K562 (cell line): ENCODE results near the gene CCDC60. TPM values are rescaled to one million over a fixed set of nuclear protein-coding genes. Genes with fewer than 3 reads are reported as not detected.

Experiments
- ATAC-seq: fragments of 200-7000 bp; cut with Tn5 transposase; 3 replicates; pipeline ENCODE4 v1.9.1; 2020; ENCODE audit warnings: moderate library complexity
- BruUV-seq: library from RNA; stranded (reverse); fragments of 400-500 nt; replicated peaks from 2 replicates; lab custom pipeline; 2021; lab: Mats Ljungman, UMichigan
- CTCF ChIA-PET: fragments of 300-600 bp; formaldehyde crosslinking; extraction: SDS; loops from one replicate; lab custom pipeline; 2021; ENCODE audit warnings: low intra/inter-chr PET ratio; lab: Yijun Ruan, JAX
- POLR2A ChIA-PET: fragments of 300-600, 350-650 bp; sonication (Branson Sonifier 250); formaldehyde crosslinking; extraction: SDS; loops from one replicate; lab custom pipeline; 2021; ENCODE audit warnings: antibody characterized with exemption, inconsistent platforms; lab: Yijun Ruan, JAX
- DNase-seq, 4 experiments: peaks; one replicate each; pipeline versions ENCODE4 v3.0.0 to v3.0.0-alpha.2; 2011 to 2018; ENCODE audit warnings: low spot score in 3 of 4, mixed read lengths in 3 of 4; ENCODE audit errors: extremely low read depth in 1 of 4
- FAIRE-seq: peaks from 2 replicates; lab custom pipeline; 2011; peaks lifted over from hg19 to GRCh38; lab: Jason Lieb, UNC
- H2AFZ ChIP-seq: 2 replicates; pipeline ENCODE4 v1.6.0; 2011; ENCODE audit warnings: low read depth, low read length, control low read depth, inconsistent platforms
- H3K27ac ChIP-seq: fragments of 200-600 bp; 3 replicates; pipeline ENCODE4 v1.8.0; 2011; ENCODE audit warnings: low read depth, mild to moderate bottlenecking, control low read depth, inconsistent platforms, low read length, moderate library complexity, mixed read lengths; ENCODE audit errors: extremely low read depth
- H3K27me3 ChIP-seq, 2 experiments: fragments of 300-600 bp in 1 of 2; 2 replicates in 1 of 2; 3 replicates in 1 of 2; pipeline versions ENCODE4 v1.6.0 to v1.8.0; 2011; ENCODE audit warnings: inconsistent platforms in 2 of 2, low read length in 2 of 2, mild to moderate bottlenecking in 1 of 2, mixed read lengths in 1 of 2, moderate library complexity in 1 of 2; ENCODE audit not compliant: control insufficient read depth in 2 of 2, insufficient read depth in 2 of 2
- H3K36me3 ChIP-seq: fragments of 300-600 bp; 3 replicates; pipeline ENCODE4 v1.8.0; 2011; ENCODE audit warnings: mild to moderate bottlenecking, low read length, inconsistent platforms; ENCODE audit not compliant: control insufficient read depth, insufficient read depth
- H3K4me1 ChIP-seq, 2 experiments: fragments of 200-600 bp in 1 of 2; replicated peaks in 1 of 2; 2 replicates in 1 of 2; 3 replicates in 1 of 2; pipeline versions ENCODE4 v1.5.1 to v1.8.0; 2011; ENCODE audit warnings: inconsistent platforms in 2 of 2, low read length in 2 of 2, mild to moderate bottlenecking in 1 of 2, mixed read lengths in 1 of 2, moderate library complexity in 1 of 2; ENCODE audit not compliant: control insufficient read depth in 2 of 2, insufficient read depth in 2 of 2
- H3K4me2 ChIP-seq: 2 replicates; pipeline ENCODE4 v1.6.1; 2011; ENCODE audit warnings: low read length, control low read depth, inconsistent platforms, mixed read lengths; ENCODE audit not compliant: insufficient read depth
- H3K4me3 ChIP-seq: fragments of 200-600 bp; sonication (generic), shearing (Covaris generic); 2 replicates; pipeline ENCODE4 v1.5.1; 2016; ENCODE audit warnings: control low read depth, inconsistent platforms
- H3K79me2 ChIP-seq: fragments of 200-600 bp; 3 replicates; pipeline ENCODE4 v1.8.0; 2011; ENCODE audit warnings: low read length, inconsistent platforms; ENCODE audit not compliant: control insufficient read depth, insufficient read depth
- H3K9ac ChIP-seq, 2 experiments: 2 replicates each; pipeline versions ENCODE4 v1.6.0 to v1.6.1; 2011; ENCODE audit warnings: low read depth in 2 of 2, low read length in 2 of 2, control low read depth in 1 of 2, inconsistent platforms in 1 of 2, mild to moderate bottlenecking in 1 of 2, mixed read lengths in 1 of 2; ENCODE audit not compliant: insufficient read depth in 1 of 2
- H3K9me1 ChIP-seq: one replicate; pipeline ENCODE4 v1.6.0; 2011; ENCODE audit warnings: inconsistent platforms, mild to moderate bottlenecking, low read length, moderate library complexity; ENCODE audit not compliant: control insufficient read depth, insufficient read depth
- H3K9me3 ChIP-seq: replicated peaks from 2 replicates; pipeline ENCODE4 v1.5.1; 2011; ENCODE audit warnings: low read depth, low read length, inconsistent platforms; ENCODE audit not compliant: control insufficient read depth, insufficient read depth
- H4K20me1 ChIP-seq: replicated peaks from 2 replicates; pipeline ENCODE4 v1.6.1; 2011; ENCODE audit warnings: low read length, inconsistent platforms, mixed read lengths; ENCODE audit not compliant: control insufficient read depth, insufficient read depth
- CBFA2T2 ChIP-seq: fragments of 450-650 bp; conservative IDR thresholded peaks from 2 replicates; pipeline ENCODE4 v1.6.1; 2017; ENCODE audit warnings: mild to moderate bottlenecking
- FOS ChIP-seq: IDR thresholded peaks from 3 replicates; pipeline ENCODE4 v1.6.1; 2011; ENCODE audit not compliant: insufficient read length; ENCODE audit errors: extremely low read depth
- ILK ChIP-seq: fragments of 450-650 bp; IDR thresholded peaks from 2 replicates; pipeline ENCODE4 v1.6.1; 2016; ENCODE audit warnings: missing genetic modification characterization, low read depth, mild to moderate bottlenecking, missing compliant biosample characterization, moderate library complexity, borderline replicate concordance
- KAT8 ChIP-seq: fragments of 450-650 bp; IDR thresholded peaks from 2 replicates; pipeline ENCODE4 v1.6.1; 2016; ENCODE audit warnings: low read depth, mild to moderate bottlenecking
- MYBL2 ChIP-seq, 2 experiments: fragments of 450-650 bp in 1 of 2; sonication (generic) in 1 of 2; formaldehyde crosslinking in 1 of 2; IDR thresholded peaks; 2 replicates each; pipeline versions ENCODE4 v1.6.1 to v1.8.1; 2017 to 2022; ENCODE audit warnings: borderline replicate concordance in 1 of 2, inconsistent platforms in 1 of 2, low read depth in 1 of 2, mild to moderate bottlenecking in 1 of 2, missing genetic modification reagents in 1 of 2, moderate library complexity in 1 of 2
- ZNF184 ChIP-seq: sonication (generic); formaldehyde crosslinking; IDR thresholded peaks from 2 replicates; pipeline ENCODE4 v1.5.0; 2020; ENCODE audit warnings: missing genetic modification reagents
- ZNF263 ChIP-seq: sonication (generic); formaldehyde crosslinking; IDR thresholded peaks from 2 replicates; pipeline ENCODE4 v1.8.0; 2022; ENCODE audit warnings: mild to moderate bottlenecking, missing genetic modification reagents, borderline replicate concordance
- ZNF717 ChIP-seq: fragments of 250-450 bp; sonication (Bioruptor Pico); IDR thresholded peaks from 2 replicates; pipeline ENCODE4 v1.5.0; 2021
- WGBS: fragments of 100-300 bp; shearing (Covaris generic); methylation state at CpG from one replicate; pipeline ENCODE4 v1.1.6; 2016; ENCODE audit warnings: low coverage, mixed read lengths; ENCODE audit not compliant: insufficient coverage; ENCODE audit errors: missing lambda C conversion rate; 5-methylcytosine and 5-hydroxymethylcytosine counted together
- in situ Hi-C: fragments of 300-500 bp; cut with MboI; formaldehyde crosslinking; loops from 4 replicates; pipeline ENCODE4 v1.15.0; 2018; ENCODE audit warnings: inconsistent platforms, mixed read lengths
- intact Hi-C: fragments of 100-400 bp; cut with micrococcal nuclease; formaldehyde crosslinking; loops from 2 replicates; pipeline ENCODE4 v1.14.2; 2022
- polyA plus RNA-seq, 8 experiments: library from polyadenylated mRNA; depleted of rRNA in 4 of 8; stranded (reverse) in 5 of 8; unstranded in 3 of 8; fragments of >200 nt; fragmentation: Nextera tagmentation in 2 of 8; fragmentation: Illumina TruSeq in 1 of 8; extraction: Ambion mirVana in 2 of 8; extraction: Trizol in 1 of 8; gene quantifications; 2 replicates each; pipeline versions ENCODE4 v1.2.1 to v1.2.3, GENCODE V29; 2011 to 2014; ENCODE audit warnings: inconsistent platforms in 1 of 8, missing spikeins in 1 of 8
- total RNA-seq, 7 experiments: library from RNA; depleted of rRNA in 6 of 7; stranded (reverse); fragments of >200 nt in 6 of 7; fragmentation: Illumina TruSeq in 2 of 7; extraction: Trizol in 2 of 7; gene quantifications; 2 replicates each; pipeline versions ENCODE4 v1.2.1 to v1.2.3, GENCODE V29; 2011 to 2021; ENCODE audit warnings: low replicate concordance in 1 of 7
- TF ChIP-seq, protein P1 (sequence below): fragments of 250-450 bp; sonication (Bioruptor Pico); IDR thresholded peaks from 2 replicates; pipeline ENCODE4 v1.8.0; 2022; ENCODE audit warnings: moderate library complexity, mild to moderate bottlenecking, inconsistent platforms
- TF ChIP-seq, protein P2 (sequence below): fragments of 250-450 bp; sonication (Bioruptor Pico); IDR thresholded peaks from 2 replicates; pipeline ENCODE4 v1.8.0; 2021; ENCODE audit warnings: mild to moderate bottlenecking, moderate library complexity
- TF ChIP-seq, protein P3 (sequence below): IDR thresholded peaks from 2 replicates; pipeline ENCODE4 v1.6.1; 2016; ENCODE audit warnings: missing genetic modification characterization, missing compliant biosample characterization
- TF ChIP-seq, protein P4 (sequence below): fragments of 250-450 bp; sonication (Bioruptor Pico); IDR thresholded peaks from 2 replicates; pipeline ENCODE4 v1.8.0; 2021; ENCODE audit warnings: borderline replicate concordance, mild to moderate bottlenecking, moderate library complexity; ENCODE audit not compliant: poor library complexity, severe bottlenecking
- TF ChIP-seq, protein P5 (sequence below): IDR thresholded peaks from 2 replicates; pipeline ENCODE4 v1.6.1; 2011; ENCODE audit warnings: borderline replicate concordance, low read depth, mild to moderate bottlenecking, moderate library complexity, low read length; ENCODE audit not compliant: insufficient read depth, poor library complexity, severe bottlenecking

CCDC60 gene
- total and polyA plus RNA-seq, 9 of the 15 experiments (the other 6 are each of a cell fraction or from before 2014, with no cell fraction given): not detected

DNA sequence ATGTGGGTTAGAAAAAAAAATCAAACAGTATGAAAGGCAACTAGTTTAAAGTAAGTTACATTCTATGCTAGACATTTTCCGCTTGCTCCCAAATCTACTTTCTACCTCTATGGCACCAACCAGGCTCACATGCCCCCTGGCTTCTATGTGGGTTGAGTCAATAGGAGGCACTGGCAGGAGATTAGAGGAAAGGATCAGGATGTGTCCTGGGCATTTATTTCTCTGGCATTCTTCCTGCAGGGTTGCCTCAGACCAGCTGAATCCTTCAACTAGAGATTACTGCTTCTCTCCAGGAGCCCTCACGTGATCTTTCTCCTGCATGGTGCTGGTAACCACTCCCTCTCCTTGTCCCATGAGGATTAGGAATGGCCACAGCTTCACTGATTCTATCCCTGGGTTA, 14.9 kb upstream of the CCDC60 start (continued):
- TF ChIP-seq, protein P1, sequence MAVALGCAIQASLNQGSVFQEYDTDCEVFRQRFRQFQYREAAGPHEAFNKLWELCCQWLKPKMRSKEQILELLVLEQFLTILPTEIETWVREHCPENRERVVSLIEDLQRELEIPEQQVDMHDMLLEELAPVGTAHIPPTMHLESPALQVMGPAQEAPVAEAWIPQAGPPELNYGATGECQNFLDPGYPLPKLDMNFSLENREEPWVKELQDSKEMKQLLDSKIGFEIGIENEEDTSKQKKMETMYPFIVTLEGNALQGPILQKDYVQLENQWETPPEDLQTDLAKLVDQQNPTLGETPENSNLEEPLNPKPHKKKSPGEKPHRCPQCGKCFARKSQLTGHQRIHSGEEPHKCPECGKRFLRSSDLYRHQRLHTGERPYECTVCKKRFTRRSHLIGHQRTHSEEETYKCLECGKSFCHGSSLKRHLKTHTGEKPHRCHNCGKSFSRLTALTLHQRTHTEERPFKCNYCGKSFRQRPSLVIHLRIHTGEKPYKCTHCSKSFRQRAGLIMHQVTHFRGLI (CRISPR knock-in tag): no peak
- TF ChIP-seq, all 486 proteins: peak for 0

DNA sequence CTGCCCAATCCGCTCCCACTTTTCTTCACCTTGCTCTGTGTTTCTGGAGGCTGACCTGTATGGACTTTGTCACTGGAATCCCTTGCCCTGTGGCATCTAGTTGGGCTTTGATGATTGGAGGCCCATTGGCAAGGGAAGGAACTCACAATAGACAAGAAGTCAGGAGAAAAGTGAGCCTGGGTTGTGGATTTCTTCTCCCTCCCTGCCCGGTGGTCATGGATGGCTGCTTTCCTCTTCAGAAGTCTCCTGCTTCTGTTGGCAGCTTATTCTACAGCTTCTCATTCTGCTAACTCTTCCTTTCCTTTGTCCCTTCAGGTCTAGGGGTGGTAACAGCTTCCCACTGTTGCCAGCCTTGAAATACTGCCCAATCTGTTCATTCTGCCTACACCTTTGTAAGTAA, 13.9 kb upstream of the CCDC60 start:
- in situ Hi-C loops: no loop called here
- WGBS: 0% methylated on average over 2 of the region's 2 CpGs
- DNase-seq: no peak
- Histone ChIP-seq H3K9me3 (no peaks in the 10 kb centered on the region), H3K9ac (no peak overlapping the region), H4K20me1 (no peaks in the 10 kb centered on the region), H3K36me3 (no peaks in the 10 kb centered on the region), H2AFZ (no peak overlapping the region), H3K9me1 (no peaks in the 10 kb centered on the region), H3K4me2 (no peak overlapping the region), H3K79me2 (no peaks in the 10 kb centered on the region), H3K4me3 (no peak overlapping the region), H3K27me3 (no peaks in the 10 kb centered on the region), H3K4me1 (no peaks in the 10 kb centered on the region), H3K27ac (no peak overlapping the region)
- no TSS peak for BruUV-seq
- intact Hi-C loops: no loop called here
- ChIA-PET CTCF (no interaction called here), POLR2A (no interaction called here)
- ATAC-seq: no peak
- no peak for FAIRE-seq
- TF ChIP-seq, protein P2, sequence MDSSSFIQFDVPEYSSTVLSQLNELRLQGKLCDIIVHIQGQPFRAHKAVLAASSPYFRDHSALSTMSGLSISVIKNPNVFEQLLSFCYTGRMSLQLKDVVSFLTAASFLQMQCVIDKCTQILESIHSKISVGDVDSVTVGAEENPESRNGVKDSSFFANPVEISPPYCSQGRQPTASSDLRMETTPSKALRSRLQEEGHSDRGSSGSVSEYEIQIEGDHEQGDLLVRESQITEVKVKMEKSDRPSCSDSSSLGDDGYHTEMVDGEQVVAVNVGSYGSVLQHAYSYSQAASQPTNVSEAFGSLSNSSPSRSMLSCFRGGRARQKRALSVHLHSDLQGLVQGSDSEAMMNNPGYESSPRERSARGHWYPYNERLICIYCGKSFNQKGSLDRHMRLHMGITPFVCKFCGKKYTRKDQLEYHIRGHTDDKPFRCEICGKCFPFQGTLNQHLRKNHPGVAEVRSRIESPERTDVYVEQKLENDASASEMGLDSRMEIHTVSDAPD: no peak
- TF ChIP-seq ZNF184 (no peak), ZNF263 (CRISPR knock-in tag) (no peak), MYBL2 (IDR thresholded peaks at IDR 0.05; ENCODE audit: low read depth) (no peak), MYBL2 (CRISPR knock-in tag; IDR thresholded peaks at IDR 0.05; ENCODE audit: borderline replicate concordance) (no peak), FOS (no peak), ILK (tag) (no peak), CBFA2T2 (no peak), ZNF717 (CRISPR knock-in tag) (no peak), KAT8 (no peak)
- TF ChIP-seq, protein P3, sequence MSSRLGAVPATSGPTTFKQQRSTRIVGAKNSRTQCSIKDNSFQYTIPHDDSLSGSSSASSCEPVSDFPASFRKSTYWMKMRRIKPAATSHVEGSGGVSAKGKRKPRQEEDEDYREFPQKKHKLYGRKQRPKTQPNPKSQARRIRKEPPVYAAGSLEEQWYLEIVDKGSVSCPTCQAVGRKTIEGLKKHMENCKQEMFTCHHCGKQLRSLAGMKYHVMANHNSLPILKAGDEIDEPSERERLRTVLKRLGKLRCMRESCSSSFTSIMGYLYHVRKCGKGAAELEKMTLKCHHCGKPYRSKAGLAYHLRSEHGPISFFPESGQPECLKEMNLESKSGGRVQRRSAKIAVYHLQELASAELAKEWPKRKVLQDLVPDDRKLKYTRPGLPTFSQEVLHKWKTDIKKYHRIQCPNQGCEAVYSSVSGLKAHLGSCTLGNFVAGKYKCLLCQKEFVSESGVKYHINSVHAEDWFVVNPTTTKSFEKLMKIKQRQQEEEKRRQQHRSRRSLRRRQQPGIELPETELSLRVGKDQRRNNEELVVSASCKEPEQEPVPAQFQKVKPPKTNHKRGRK: no peak
- TF ChIP-seq, protein P4, sequence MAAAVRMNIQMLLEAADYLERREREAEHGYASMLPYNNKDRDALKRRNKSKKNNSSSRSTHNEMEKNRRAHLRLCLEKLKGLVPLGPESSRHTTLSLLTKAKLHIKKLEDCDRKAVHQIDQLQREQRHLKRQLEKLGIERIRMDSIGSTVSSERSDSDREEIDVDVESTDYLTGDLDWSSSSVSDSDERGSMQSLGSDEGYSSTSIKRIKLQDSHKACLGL (CRISPR knock-in tag): no peak
- TF ChIP-seq, protein P5, sequence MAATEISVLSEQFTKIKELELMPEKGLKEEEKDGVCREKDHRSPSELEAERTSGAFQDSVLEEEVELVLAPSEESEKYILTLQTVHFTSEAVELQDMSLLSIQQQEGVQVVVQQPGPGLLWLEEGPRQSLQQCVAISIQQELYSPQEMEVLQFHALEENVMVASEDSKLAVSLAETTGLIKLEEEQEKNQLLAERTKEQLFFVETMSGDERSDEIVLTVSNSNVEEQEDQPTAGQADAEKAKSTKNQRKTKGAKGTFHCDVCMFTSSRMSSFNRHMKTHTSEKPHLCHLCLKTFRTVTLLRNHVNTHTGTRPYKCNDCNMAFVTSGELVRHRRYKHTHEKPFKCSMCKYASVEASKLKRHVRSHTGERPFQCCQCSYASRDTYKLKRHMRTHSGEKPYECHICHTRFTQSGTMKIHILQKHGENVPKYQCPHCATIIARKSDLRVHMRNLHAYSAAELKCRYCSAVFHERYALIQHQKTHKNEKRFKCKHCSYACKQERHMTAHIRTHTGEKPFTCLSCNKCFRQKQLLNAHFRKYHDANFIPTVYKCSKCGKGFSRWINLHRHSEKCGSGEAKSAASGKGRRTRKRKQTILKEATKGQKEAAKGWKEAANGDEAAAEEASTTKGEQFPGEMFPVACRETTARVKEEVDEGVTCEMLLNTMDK: no peak
